Breast epithelium (tissue), 4 donors: Measurements from ENCODE around the gene MUSTN1. TPM values are rescaled to one million over a fixed set of nuclear protein-coding genes. Genes with fewer than 3 reads are reported as not detected.

Experiments
- DNase-seq, 2 donors: peaks; one replicate each; pipeline ENCODE4 v3.0.0-alpha.2; 2019; ENCODE audit warnings: low spot score in 2 of 2
- H3K27ac ChIP-seq, 2 donors: fragments of 200-600 bp; sonication (generic) in 1 of 2; one replicate each; pipeline ENCODE4 v1.5.1; 2016 to 2019; ENCODE audit warnings: mild to moderate bottlenecking in 1 of 2
- H3K27me3 ChIP-seq, 2 donors: fragments of 200-600 bp; sonication (generic) in 1 of 2; one replicate each; pipeline versions ENCODE4 v1.5.1 to v1.6.0; 2017 to 2019; ENCODE audit warnings: control low read depth in 1 of 2, mild to moderate bottlenecking in 1 of 2
- H3K36me3 ChIP-seq: fragments of 200-600 bp; one replicate; pipeline ENCODE4 v1.5.1; 2019
- H3K4me1 ChIP-seq, 2 donors: fragments of 200-600 bp; sonication (generic); one replicate each; pipeline ENCODE4 v1.5.1; 2016 to 2019; ENCODE audit warnings: control low read depth in 1 of 2
- H3K4me3 ChIP-seq, 3 donors: fragments of 200-600 bp; sonication (generic); 1 replicate in 2 of 3; 2 replicates in 1 of 3; pipeline ENCODE4 v1.5.1; 2016 to 2019; ENCODE audit warnings: mild to moderate bottlenecking in 3 of 3, moderate library complexity in 2 of 3
- H3K9me3 ChIP-seq, 2 donors: fragments of 200-600 bp; sonication (generic) in 1 of 2; one replicate each; pipeline ENCODE4 v1.5.1; 2016 to 2019; ENCODE audit warnings: control low read depth in 1 of 2
- CTCF ChIP-seq, 3 donors: fragments of 450-650 bp; IDR thresholded peaks; one replicate each; pipeline ENCODE4 v1.5.1; 2016 to 2017; ENCODE audit warnings: antibody characterized with exemption in 3 of 3, mild to moderate bottlenecking in 3 of 3, moderate library complexity in 3 of 3
- POLR2A ChIP-seq: fragments of 450-650 bp; IDR thresholded peaks from one replicate; pipeline ENCODE4 v1.6.1; 2016; ENCODE audit warnings: antibody characterized with exemption, mild to moderate bottlenecking, moderate library complexity
- POLR2AphosphoS5 ChIP-seq, 3 donors: sonication (generic); formaldehyde crosslinking; IDR thresholded peaks; one replicate each; pipeline ENCODE4 v1.6.1; 2017; ENCODE audit warnings: antibody characterized with exemption in 3 of 3
- intact Hi-C: fragments of 100-400 bp; cut with DNase I; formaldehyde crosslinking; loops from one replicate; pipeline ENCODE4 v1.15.1; 2023; ENCODE audit warnings: low total_unique reads
- total RNA-seq, 3 donors: library from RNA; depleted of rRNA; stranded (reverse); fragments of >200 nt; gene quantifications; one replicate each; pipeline ENCODE4 v1.1.0, GENCODE V29; 2016

MUSTN1 gene
- total RNA-seq, 3 donors from 2014 or later = 5.9 to 13.0 (median 6.9) TPM

DNA sequence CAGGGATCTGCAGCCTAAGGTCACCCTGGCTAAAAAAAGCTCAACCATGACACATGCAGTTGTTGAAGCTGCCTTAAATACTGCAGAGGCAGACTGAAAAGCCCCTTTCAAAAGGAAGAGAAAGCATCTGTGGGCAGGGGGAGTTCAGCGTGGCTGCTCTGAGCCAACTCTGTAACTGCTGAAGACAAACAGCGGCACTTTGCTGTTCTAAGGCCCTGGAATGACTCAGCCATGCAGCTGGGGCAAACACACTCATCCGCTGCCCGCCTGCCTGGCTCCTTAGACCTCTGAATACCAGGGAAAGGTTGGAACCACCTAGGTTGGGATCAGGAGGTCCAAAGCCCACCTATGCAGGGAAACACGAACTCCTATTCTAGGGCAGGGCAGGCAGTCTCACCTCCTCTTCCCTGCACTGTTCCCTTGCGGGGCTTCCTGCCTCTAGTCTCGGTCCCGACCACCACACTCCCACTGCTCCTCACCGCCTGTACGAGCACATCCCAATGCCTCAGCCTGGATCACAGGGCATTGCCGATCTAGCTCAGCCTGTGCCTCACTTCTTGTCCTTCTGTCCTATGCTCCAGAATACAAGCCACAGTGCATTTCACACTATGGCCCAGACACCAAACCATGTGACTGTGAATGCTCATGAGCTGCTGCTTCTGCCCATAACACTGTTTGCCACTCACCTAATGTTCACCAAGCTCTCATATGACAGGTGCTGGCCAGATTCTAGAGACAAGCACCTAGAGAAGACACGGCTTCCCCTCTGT, 6.6 kb upstream of the MUSTN1 start:
- no peak for DNase-seq
- Histone ChIP-seq H3K27ac (no peak overlapping the region), H3K4me1 (no peaks in the 10 kb centered on the region), H3K36me3 (no peaks in the 10 kb centered on the region), H3K9me3 (no peaks in the 10 kb centered on the region), H3K4me3 (no peak overlapping the region), H3K27me3 (no peaks in the 10 kb centered on the region)
- intact Hi-C loops = no loop called here
- TF ChIP-seq CTCF (IDR thresholded peaks at IDR 0.05) (no peak), POLR2AphosphoS5 (IDR thresholded peaks at IDR 0.05) (no peak), POLR2A (no peak)

GRCh38 chr3:52839892-52840545, 5.2 kb upstream of the MUSTN1 start:
- H3K4me3 ChIP-seq = no peak overlapping the region
- intact Hi-C loops = no loop called here
- H3K27ac ChIP-seq = no peak overlapping the region
- no peak for DNase-seq
- H3K36me3 ChIP-seq = no peaks in the 10 kb centered on the region
- H3K9me3 ChIP-seq = no peaks in the 10 kb centered on the region
- H3K4me1 ChIP-seq = no peaks in the 10 kb centered on the region
- H3K27me3 ChIP-seq = no peaks in the 10 kb centered on the region
- no peak for TF ChIP-seq CTCF (IDR thresholded peaks at IDR 0.05)
- TF ChIP-seq POLR2A = no peak
- TF ChIP-seq POLR2AphosphoS5 (IDR thresholded peaks at IDR 0.05) = no peak

GRCh38 chr3:52839268-52839575, 4.4 kb upstream of the MUSTN1 start:
- H3K4me1 ChIP-seq = no peaks in the 10 kb centered on the region
- H3K27ac ChIP-seq = no peak overlapping the region
- H3K27me3 ChIP-seq = no peaks in the 10 kb centered on the region
- H3K36me3 ChIP-seq = no peaks in the 10 kb centered on the region
- TF ChIP-seq CTCF (IDR thresholded peaks at IDR 0.05) = no peak
- no peak for TF ChIP-seq POLR2A
- no peak for TF ChIP-seq POLR2AphosphoS5 (IDR thresholded peaks at IDR 0.05)
- no peaks in the 10 kb centered on the region for H3K9me3 ChIP-seq
- H3K4me3 ChIP-seq = no peak overlapping the region
- DNase-seq = no peak
- intact Hi-C loops = no loop called here

GRCh38 chr3:52838561-52839267, 3.9 kb upstream of the MUSTN1 start:
- Histone ChIP-seq H3K27me3 (no peaks in the 10 kb centered on the region), H3K27ac (no peak overlapping the region), H3K36me3 (no peaks in the 10 kb centered on the region), H3K4me3 (no peak overlapping the region), H3K9me3 (no peaks in the 10 kb centered on the region), H3K4me1 (no peaks in the 10 kb centered on the region)
- no peak for DNase-seq
- intact Hi-C loops = no loop called here
- no peak for TF ChIP-seq POLR2AphosphoS5 (IDR thresholded peaks at IDR 0.05)
- no peak for TF ChIP-seq POLR2A
- no peak for TF ChIP-seq CTCF (IDR thresholded peaks at IDR 0.05)

DNA sequence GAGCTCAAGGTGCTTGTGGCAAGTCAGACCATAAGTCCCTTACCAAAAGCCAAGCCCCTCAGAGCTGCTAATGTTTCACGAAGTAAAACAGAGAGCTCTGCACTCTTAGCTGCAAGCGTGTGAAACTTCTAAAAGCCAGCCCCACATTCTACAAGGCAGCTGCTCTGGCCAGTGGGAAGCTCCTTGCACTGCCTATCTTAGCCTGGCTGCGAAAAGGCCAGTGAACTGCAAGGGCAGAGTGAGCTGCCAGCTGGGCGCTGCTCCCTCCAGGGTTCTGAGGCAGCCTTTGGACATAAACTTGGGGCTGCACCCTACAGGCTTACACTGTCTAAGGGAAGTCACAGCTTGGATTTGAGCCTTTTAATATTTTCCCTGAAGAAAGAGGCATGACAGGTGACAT, 2.2 kb upstream of the MUSTN1 start:
- intact Hi-C loops = no loop called here

More for the DNA sequence above, 2.2 kb upstream of the MUSTN1 start:
- Histone ChIP-seq H3K4me1 (no peaks in the 10 kb centered on the region), H3K27me3 (no peaks in the 10 kb centered on the region), H3K36me3 (no peaks in the 10 kb centered on the region), H3K9me3 (no peaks in the 10 kb centered on the region), H3K27ac (no peak overlapping the region), H3K4me3 (no peak overlapping the region)
- no peak for DNase-seq
- no peak for TF ChIP-seq POLR2A
- no peak for TF ChIP-seq CTCF (IDR thresholded peaks at IDR 0.05)
- no peak for TF ChIP-seq POLR2AphosphoS5 (IDR thresholded peaks at IDR 0.05)
